SU-DHL-6 (cell line): Measurements from ENCODE around the gene AKNA.
"Not testable (repeated sequence)": the region's sequence is repeated elsewhere in the genome, so short reads cannot be mapped to it uniquely, and the experiment has no call there.

Experiments used
- CTCF ChIP-seq: fragments of 200-600 bp; sonication (generic); IDR thresholded peaks from one replicate; pipeline ENCODE4 v1.5.1; 2017; ENCODE audit warnings: antibody characterized with exemption, mild to moderate bottlenecking, low read length, moderate library complexity; ENCODE audit not compliant: insufficient read depth, poor library complexity, severe bottlenecking
- EZH2phosphoT487 ChIP-seq: fragments of 200-600 bp; sonication (generic), shearing (Covaris generic); conservative IDR thresholded peaks from 2 replicates; pipeline ENCODE4 v1.6.1; 2018; ENCODE audit warnings: mild to moderate bottlenecking, antibody characterized with exemption, low read length, moderate library complexity, mixed read lengths

- not testable (repeated sequence) for TF ChIP-seq CTCF, EZH2phosphoT487
These were observed 59.4 kb downstream of the AKNA start for GRCh38 chr9:114328357-114328820.
